K562 (cell line): Measurements from ENCODE around the gene PPP1R9A. TPM values are rescaled to one million over a fixed set of nuclear protein-coding genes. Genes with fewer than 3 reads are reported as not detected.

Experiments
- ATAC-seq: fragments of 200-7000 bp; cut with Tn5 transposase; 3 replicates; pipeline ENCODE4 v1.9.1; 2020; ENCODE audit warnings: moderate library complexity
- BruUV-seq: library from RNA; stranded (reverse); fragments of 400-500 nt; replicated peaks from 2 replicates; lab custom pipeline; 2021; lab: Mats Ljungman, UMichigan
- CTCF ChIA-PET: fragments of 300-600 bp; formaldehyde crosslinking; extraction: SDS; loops from one replicate; lab custom pipeline; 2021; ENCODE audit warnings: low intra/inter-chr PET ratio; lab: Yijun Ruan, JAX
- POLR2A ChIA-PET: fragments of 300-600, 350-650 bp; sonication (Branson Sonifier 250); formaldehyde crosslinking; extraction: SDS; loops from one replicate; lab custom pipeline; 2021; ENCODE audit warnings: antibody characterized with exemption, inconsistent platforms; lab: Yijun Ruan, JAX
- DNase-seq, 4 experiments: peaks; one replicate each; pipeline versions ENCODE4 v3.0.0 to v3.0.0-alpha.2; 2011 to 2018; ENCODE audit warnings: low spot score in 3 of 4, mixed read lengths in 3 of 4; ENCODE audit errors: extremely low read depth in 1 of 4
- FAIRE-seq: peaks from 2 replicates; lab custom pipeline; 2011; peaks lifted over from hg19 to GRCh38; lab: Jason Lieb, UNC
- H2AFZ ChIP-seq: 2 replicates; pipeline ENCODE4 v1.6.0; 2011; ENCODE audit warnings: low read depth, low read length, control low read depth, inconsistent platforms
- H3K27ac ChIP-seq: fragments of 200-600 bp; 3 replicates; pipeline ENCODE4 v1.8.0; 2011; ENCODE audit warnings: low read depth, mild to moderate bottlenecking, control low read depth, inconsistent platforms, low read length, moderate library complexity, mixed read lengths; ENCODE audit errors: extremely low read depth
- H3K27me3 ChIP-seq, 2 experiments: fragments of 300-600 bp in 1 of 2; 2 replicates in 1 of 2; 3 replicates in 1 of 2; pipeline versions ENCODE4 v1.6.0 to v1.8.0; 2011; ENCODE audit warnings: inconsistent platforms in 2 of 2, low read length in 2 of 2, mild to moderate bottlenecking in 1 of 2, mixed read lengths in 1 of 2, moderate library complexity in 1 of 2; ENCODE audit not compliant: control insufficient read depth in 2 of 2, insufficient read depth in 2 of 2
- H3K36me3 ChIP-seq: fragments of 300-600 bp; 3 replicates; pipeline ENCODE4 v1.8.0; 2011; ENCODE audit warnings: mild to moderate bottlenecking, low read length, inconsistent platforms; ENCODE audit not compliant: control insufficient read depth, insufficient read depth
- H3K4me1 ChIP-seq, 2 experiments: fragments of 200-600 bp in 1 of 2; replicated peaks in 1 of 2; 2 replicates in 1 of 2; 3 replicates in 1 of 2; pipeline versions ENCODE4 v1.5.1 to v1.8.0; 2011; ENCODE audit warnings: inconsistent platforms in 2 of 2, low read length in 2 of 2, mild to moderate bottlenecking in 1 of 2, mixed read lengths in 1 of 2, moderate library complexity in 1 of 2; ENCODE audit not compliant: control insufficient read depth in 2 of 2, insufficient read depth in 2 of 2
- H3K4me2 ChIP-seq: 2 replicates; pipeline ENCODE4 v1.6.1; 2011; ENCODE audit warnings: low read length, control low read depth, inconsistent platforms, mixed read lengths; ENCODE audit not compliant: insufficient read depth
- H3K4me3 ChIP-seq: fragments of 200-600 bp; sonication (generic), shearing (Covaris generic); 2 replicates; pipeline ENCODE4 v1.5.1; 2016; ENCODE audit warnings: control low read depth, inconsistent platforms
- H3K79me2 ChIP-seq: fragments of 200-600 bp; 3 replicates; pipeline ENCODE4 v1.8.0; 2011; ENCODE audit warnings: low read length, inconsistent platforms; ENCODE audit not compliant: control insufficient read depth, insufficient read depth
- H3K9ac ChIP-seq, 2 experiments: 2 replicates each; pipeline versions ENCODE4 v1.6.0 to v1.6.1; 2011; ENCODE audit warnings: low read depth in 2 of 2, low read length in 2 of 2, control low read depth in 1 of 2, inconsistent platforms in 1 of 2, mild to moderate bottlenecking in 1 of 2, mixed read lengths in 1 of 2; ENCODE audit not compliant: insufficient read depth in 1 of 2
- H3K9me1 ChIP-seq: one replicate; pipeline ENCODE4 v1.6.0; 2011; ENCODE audit warnings: inconsistent platforms, mild to moderate bottlenecking, low read length, moderate library complexity; ENCODE audit not compliant: control insufficient read depth, insufficient read depth
- H3K9me3 ChIP-seq: replicated peaks from 2 replicates; pipeline ENCODE4 v1.5.1; 2011; ENCODE audit warnings: low read depth, low read length, inconsistent platforms; ENCODE audit not compliant: control insufficient read depth, insufficient read depth
- H4K20me1 ChIP-seq: replicated peaks from 2 replicates; pipeline ENCODE4 v1.6.1; 2011; ENCODE audit warnings: low read length, inconsistent platforms, mixed read lengths; ENCODE audit not compliant: control insufficient read depth, insufficient read depth
- CCAR2 ChIP-seq: fragments of 200-400 bp; formaldehyde crosslinking; IDR thresholded peaks from 2 replicates; pipeline ENCODE4 v1.6.1; 2017; ENCODE audit warnings: mild to moderate bottlenecking, low read depth, low read length
- CREB1 ChIP-seq, 2 experiments: sonication (generic) in 1 of 2; formaldehyde crosslinking in 1 of 2; IDR thresholded peaks; 2 replicates each; pipeline versions ENCODE4 v1.6.1 to v1.8.0; 2012 to 2022; ENCODE audit warnings: inconsistent platforms in 1 of 2, mild to moderate bottlenecking in 1 of 2, missing genetic modification reagents in 1 of 2, moderate library complexity in 1 of 2
- HNRNPH1 ChIP-seq: fragments of 200-400 bp; formaldehyde crosslinking; optimal IDR thresholded peaks from 2 replicates; pipeline ENCODE3; 2017; ENCODE audit warnings: low read depth, mild to moderate bottlenecking, low read length, moderate library complexity
- KLF13 ChIP-seq: fragments of 450-650 bp; IDR thresholded peaks from 2 replicates; pipeline ENCODE4 v1.6.1; 2016; ENCODE audit warnings: missing genetic modification characterization, low read depth, mild to moderate bottlenecking, missing compliant biosample characterization, moderate library complexity, borderline replicate concordance
- MTA1 ChIP-seq: fragments of 450-650 bp; IDR thresholded peaks from 2 replicates; pipeline ENCODE4 v1.6.1; 2017; ENCODE audit warnings: borderline replicate concordance
- NCOA2 ChIP-seq, 2 experiments: fragments of 450-650 bp; IDR thresholded peaks; 2 replicates each; pipeline ENCODE4 v1.6.1; 2018; ENCODE audit warnings: mild to moderate bottlenecking in 2 of 2, moderate library complexity in 1 of 2; ENCODE audit not compliant: partially characterized antibody in 2 of 2
- RNF2 ChIP-seq: sonication (generic); IDR thresholded peaks from 2 replicates; pipeline ENCODE4 v1.6.1; 2016
- SMAD2 ChIP-seq: fragments of 150-350 bp; IDR thresholded peaks from 2 replicates; pipeline ENCODE4 v1.6.1; 2014; ENCODE audit warnings: low read depth, mild to moderate bottlenecking, low read length
- SMARCE1 ChIP-seq: fragments of 450-650 bp; IDR thresholded peaks from 2 replicates; pipeline ENCODE4 v1.7.1; 2016; ENCODE audit warnings: mild to moderate bottlenecking
- TAF9B ChIP-seq: fragments of 450-650 bp; IDR thresholded peaks from 2 replicates; pipeline ENCODE4 v1.6.1; 2018; ENCODE audit warnings: mild to moderate bottlenecking; ENCODE audit not compliant: partially characterized antibody
- ZFP1 ChIP-seq: fragments of 450-650 bp; formaldehyde crosslinking; IDR thresholded peaks from 2 replicates; pipeline ENCODE4 v1.4.0; 2020; ENCODE audit warnings: mild to moderate bottlenecking, mixed read lengths
- ZNF586 ChIP-seq: fragments of 450-650 bp; formaldehyde crosslinking; conservative IDR thresholded peaks from 2 replicates; pipeline ENCODE4 v1.4.0; 2020; ENCODE audit warnings: mild to moderate bottlenecking, moderate library complexity
- WGBS: fragments of 100-300 bp; shearing (Covaris generic); methylation state at CpG from one replicate; pipeline ENCODE4 v1.1.6; 2016; ENCODE audit warnings: low coverage, mixed read lengths; ENCODE audit not compliant: insufficient coverage; ENCODE audit errors: missing lambda C conversion rate; 5-methylcytosine and 5-hydroxymethylcytosine counted together
- in situ Hi-C: fragments of 300-500 bp; cut with MboI; formaldehyde crosslinking; loops from 4 replicates; pipeline ENCODE4 v1.15.0; 2018; ENCODE audit warnings: inconsistent platforms, mixed read lengths
- intact Hi-C: fragments of 100-400 bp; cut with micrococcal nuclease; formaldehyde crosslinking; loops from 2 replicates; pipeline ENCODE4 v1.14.2; 2022
- polyA plus RNA-seq, 8 experiments: library from polyadenylated mRNA; depleted of rRNA in 4 of 8; stranded (reverse) in 5 of 8; unstranded in 3 of 8; fragments of >200 nt; fragmentation: Nextera tagmentation in 2 of 8; fragmentation: Illumina TruSeq in 1 of 8; extraction: Ambion mirVana in 2 of 8; extraction: Trizol in 1 of 8; gene quantifications; 2 replicates each; pipeline versions ENCODE4 v1.2.1 to v1.2.3, GENCODE V29; 2011 to 2014; ENCODE audit warnings: inconsistent platforms in 1 of 8, missing spikeins in 1 of 8
- total RNA-seq, 7 experiments: library from RNA; depleted of rRNA in 6 of 7; stranded (reverse); fragments of >200 nt in 6 of 7; fragmentation: Illumina TruSeq in 2 of 7; extraction: Trizol in 2 of 7; gene quantifications; 2 replicates each; pipeline versions ENCODE4 v1.2.1 to v1.2.3, GENCODE V29; 2011 to 2021; ENCODE audit warnings: low replicate concordance in 1 of 7
- TF ChIP-seq, protein P1 (sequence below): fragments of 450-650 bp; formaldehyde crosslinking; IDR thresholded peaks from 2 replicates; pipeline ENCODE4 v1.4.0; 2020; ENCODE audit warnings: mild to moderate bottlenecking
- TF ChIP-seq, protein P2 (sequence below): IDR thresholded peaks from 3 replicates; pipeline ENCODE4 v1.6.1; 2011; ENCODE audit warnings: borderline replicate concordance, mild to moderate bottlenecking; ENCODE audit not compliant: insufficient read length, insufficient read depth

Gene PPP1R9A
- total and polyA plus RNA-seq, 9 of the 15 experiments (the other 6 are each of a cell fraction or from before 2014, with no cell fraction given) = 0.24 TPM; not detected in 8

GRCh38 chr7:95286096-95286495, 378.7 kb downstream of the PPP1R9A start:
- Histone ChIP-seq H4K20me1 (no peaks in the 10 kb centered on the region), H3K4me2 (no peak overlapping the region), H3K4me3 (no peak overlapping the region)
- intact Hi-C loops = no loop called here
- no peak for FAIRE-seq
- 0 out of 2 replicates have a peak, but pooled peaks have one; percentile 16 for TF ChIP-seq CREB1 (IDR thresholded peaks at IDR 0.05)
- no peak for TF ChIP-seq CREB1 (CRISPR knock-in tag; IDR thresholded peaks at IDR 0.05)
- TF ChIP-seq HNRNPH1 = no peak
- TF ChIP-seq, all 486 proteins: peak for 1
- no peaks in the 10 kb centered on the region for H3K27me3 ChIP-seq
- H3K36me3 ChIP-seq = no peaks in the 10 kb centered on the region
- H3K79me2 ChIP-seq = no peaks in the 10 kb centered on the region
- H2AFZ ChIP-seq = no peak overlapping the region
- H3K9ac ChIP-seq = no peak overlapping the region
- no peak overlapping the region for H3K27ac ChIP-seq
- H3K9me1 ChIP-seq = no peaks in the 10 kb centered on the region
- DNase-seq (no peak), ATAC-seq (no peak)
- in situ Hi-C loops = no loop called here
- no TSS peak for BruUV-seq
- WGBS = 0% methylated on average over 2 of the region's 2 CpGs
- H3K4me1 ChIP-seq = no peaks in the 10 kb centered on the region
- POLR2A ChIA-PET = interaction anchor here (0.7 kb wide), 1 partner anchor 1692 kb away, joined by 3 read pairs; no protein-coding TSS in a partner anchor
- CTCF ChIA-PET = no interaction called here
- no peaks in the 10 kb centered on the region for H3K9me3 ChIP-seq

DNA sequence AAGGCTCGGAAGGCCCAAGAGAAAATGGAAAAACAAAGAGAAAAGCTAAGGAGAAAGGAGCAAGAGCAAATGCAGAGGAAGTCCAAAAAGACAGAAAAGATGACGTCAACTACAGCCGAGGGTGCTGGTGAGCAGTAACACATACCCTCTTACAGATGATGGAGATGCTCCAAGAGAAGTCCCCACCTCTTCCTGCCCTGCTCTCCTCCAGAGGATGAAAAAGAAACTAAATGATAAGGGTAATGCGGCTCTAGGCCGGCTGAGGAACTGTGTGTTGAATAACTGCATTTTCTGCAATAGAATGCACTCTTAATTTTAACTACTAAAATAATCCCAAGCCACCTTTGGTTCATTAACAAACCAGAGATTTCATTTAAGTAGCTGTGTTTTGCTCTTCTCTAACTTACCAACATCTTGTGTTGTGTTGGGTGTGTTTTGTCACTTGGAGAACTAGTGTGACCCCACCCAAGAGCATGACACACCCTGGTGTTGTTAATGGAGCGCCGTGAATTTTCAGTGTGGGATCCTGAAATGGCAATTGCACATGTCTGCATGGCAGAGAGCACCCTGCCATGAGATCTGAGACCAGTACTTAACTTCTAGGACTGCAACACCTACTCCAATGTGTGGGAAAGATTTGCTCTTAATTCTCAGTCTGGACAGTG, 382.9 kb downstream of the PPP1R9A start:
- CTCF ChIA-PET = no interaction called here
- Histone ChIP-seq H4K20me1 (no peaks in the 10 kb centered on the region), H3K4me1 (no peaks in the 10 kb centered on the region), H3K4me3 (no peak overlapping the region), H3K4me2 (no peak overlapping the region), H3K36me3 (no peaks in the 10 kb centered on the region), H3K79me2 (no peaks in the 10 kb centered on the region), H2AFZ (no peak overlapping the region), H3K9me3 (no peaks in the 10 kb centered on the region), H3K27ac (no peak overlapping the region), H3K9ac (no peak overlapping the region), H3K27me3 (no peaks in the 10 kb centered on the region), H3K9me1 (no peaks in the 10 kb centered on the region)
- in situ Hi-C loops (no loop called here), intact Hi-C loops (no loop called here)
- DNase-seq (no peak), ATAC-seq (no peak), FAIRE-seq (no peak)
- no TSS peak for BruUV-seq
- POLR2A ChIA-PET = no interaction called here
- 0% methylated on average over 7 of the region's 7 CpGs for WGBS
- no peak for TF ChIP-seq NCOA2 (IDR thresholded peaks at IDR 0.05; ENCODE audit: partially characterized antibody in 2 of 2)
- no peak for TF ChIP-seq RNF2
- no peak for TF ChIP-seq CCAR2
- TF ChIP-seq, protein P1, sequence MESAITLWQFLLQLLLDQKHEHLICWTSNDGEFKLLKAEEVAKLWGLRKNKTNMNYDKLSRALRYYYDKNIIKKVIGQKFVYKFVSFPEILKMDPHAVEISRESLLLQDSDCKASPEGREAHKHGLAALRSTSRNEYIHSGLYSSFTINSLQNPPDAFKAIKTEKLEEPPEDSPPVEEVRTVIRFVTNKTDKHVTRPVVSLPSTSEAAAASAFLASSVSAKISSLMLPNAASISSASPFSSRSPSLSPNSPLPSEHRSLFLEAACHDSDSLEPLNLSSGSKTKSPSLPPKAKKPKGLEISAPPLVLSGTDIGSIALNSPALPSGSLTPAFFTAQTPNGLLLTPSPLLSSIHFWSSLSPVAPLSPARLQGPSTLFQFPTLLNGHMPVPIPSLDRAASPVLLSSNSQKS (CRISPR knock-in tag) = no peak
- no peak for TF ChIP-seq SMARCE1
- TF ChIP-seq TAF9B = no peak
- TF ChIP-seq, protein P2, sequence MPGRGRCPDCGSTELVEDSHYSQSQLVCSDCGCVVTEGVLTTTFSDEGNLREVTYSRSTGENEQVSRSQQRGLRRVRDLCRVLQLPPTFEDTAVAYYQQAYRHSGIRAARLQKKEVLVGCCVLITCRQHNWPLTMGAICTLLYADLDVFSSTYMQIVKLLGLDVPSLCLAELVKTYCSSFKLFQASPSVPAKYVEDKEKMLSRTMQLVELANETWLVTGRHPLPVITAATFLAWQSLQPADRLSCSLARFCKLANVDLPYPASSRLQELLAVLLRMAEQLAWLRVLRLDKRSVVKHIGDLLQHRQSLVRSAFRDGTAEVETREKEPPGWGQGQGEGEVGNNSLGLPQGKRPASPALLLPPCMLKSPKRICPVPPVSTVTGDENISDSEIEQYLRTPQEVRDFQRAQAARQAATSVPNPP = no peak
- TF ChIP-seq SMAD2 = no peak
- TF ChIP-seq ZNF586 (CRISPR knock-in tag) = no peak
- TF ChIP-seq MTA1 = no peak
- TF ChIP-seq ZFP1 (CRISPR knock-in tag) = no peak
- no peak for TF ChIP-seq KLF13 (tag)
